HepG2 (cell line): Measurements from ENCODE around the gene TAOK3. TPM values are rescaled to one million over a fixed set of nuclear protein-coding genes. Genes with fewer than 3 reads are reported as not detected.

Source experiments
- AHR ChIP-seq: IDR thresholded peaks from 2 replicates; pipeline ENCODE4 v1.6.1; 2018; ENCODE audit warnings: missing genetic modification reagents, missing compliant biosample characterization
- CTCF ChIP-seq: sonication (generic); formaldehyde crosslinking; IDR thresholded peaks from 2 replicates; pipeline ENCODE4 v1.5.0; 2020; ENCODE audit warnings: mild to moderate bottlenecking, missing genetic modification reagents, moderate library complexity
- ELF3 ChIP-seq: IDR thresholded peaks from 2 replicates; pipeline ENCODE4 v1.6.1; 2016; ENCODE audit warnings: missing genetic modification reagents, missing compliant biosample characterization
- HNF1B ChIP-seq: sonication (generic); formaldehyde crosslinking; IDR thresholded peaks from 2 replicates; pipeline ENCODE4 v1.5.1; 2020; ENCODE audit warnings: mild to moderate bottlenecking, moderate library complexity, missing genetic modification reagents
- KLF12 ChIP-seq: sonication (generic); formaldehyde crosslinking; IDR thresholded peaks from 2 replicates; pipeline ENCODE4 v1.4.0; 2020; ENCODE audit warnings: missing genetic modification reagents, borderline replicate concordance
- MED8 ChIP-seq: sonication (generic); formaldehyde crosslinking; IDR thresholded peaks from 2 replicates; pipeline ENCODE4 v1.8.1; 2023; ENCODE audit warnings: mild to moderate bottlenecking, missing genetic modification reagents; ENCODE audit not compliant: insufficient replicate concordance
- NR2F2 ChIP-seq: IDR thresholded peaks from 2 replicates; pipeline ENCODE4 v1.6.1; 2012; ENCODE audit warnings: low read depth, inconsistent platforms, borderline replicate concordance
- ZFY ChIP-seq: sonication (generic); formaldehyde crosslinking; IDR thresholded peaks from 2 replicates; pipeline ENCODE4 v1.4.0; 2020; ENCODE audit warnings: missing genetic modification reagents
- ZNF24 ChIP-seq: fragments of 450-650 bp; IDR thresholded peaks from 2 replicates; pipeline ENCODE4 v1.6.1; 2017; ENCODE audit warnings: antibody characterized with exemption, mild to moderate bottlenecking
- ZNF720 ChIP-seq: sonication (generic); formaldehyde crosslinking; IDR thresholded peaks from 2 replicates; pipeline ENCODE4 v1.4.0; 2020; ENCODE audit warnings: missing genetic modification reagents
- polyA plus RNA-seq, 8 experiments: library from polyadenylated mRNA; depleted of rRNA in 3 of 8; stranded (reverse) in 7 of 8; unstranded in 1 of 8; fragments of >200 nt; fragmentation: Illumina TruSeq in 4 of 8; extraction: Trizol in 4 of 8; gene quantifications; 2 replicates each; pipeline versions ENCODE4 v1.2.1 to v1.2.3, GENCODE V29; 2011 to 2016; ENCODE audit warnings: low read depth in 4 of 8, missing spikeins in 1 of 8, mixed read lengths in 1 of 8; ENCODE audit not compliant: insufficient read depth in 1 of 8
- total RNA-seq, 5 experiments: library from RNA; depleted of rRNA; stranded (reverse); fragments of >200 nt; fragmentation: Illumina TruSeq; extraction: Trizol; gene quantifications; 2 replicates each; pipeline ENCODE4 v1.2.3, GENCODE V29; 2016; ENCODE audit warnings: low read depth in 1 of 5
- TF ChIP-seq, protein P1 (sequence below), 2 experiments: sonication (generic) in 1 of 2; formaldehyde crosslinking in 1 of 2; IDR thresholded peaks; 2 replicates each; pipeline versions ENCODE4 v1.4.0 to v1.6.1; 2018 to 2020; ENCODE audit warnings: missing genetic modification reagents in 2 of 2, borderline replicate concordance in 1 of 2, low read depth in 1 of 2, mild to moderate bottlenecking in 1 of 2, missing biosample characterization in 1 of 2

The TAOK3 gene
- total and polyA plus RNA-seq, 2 of the 13 experiments (the other 11 are each of a cell fraction or from before 2014, with no cell fraction given), result 10.4 to 12.3 TPM

DNA sequence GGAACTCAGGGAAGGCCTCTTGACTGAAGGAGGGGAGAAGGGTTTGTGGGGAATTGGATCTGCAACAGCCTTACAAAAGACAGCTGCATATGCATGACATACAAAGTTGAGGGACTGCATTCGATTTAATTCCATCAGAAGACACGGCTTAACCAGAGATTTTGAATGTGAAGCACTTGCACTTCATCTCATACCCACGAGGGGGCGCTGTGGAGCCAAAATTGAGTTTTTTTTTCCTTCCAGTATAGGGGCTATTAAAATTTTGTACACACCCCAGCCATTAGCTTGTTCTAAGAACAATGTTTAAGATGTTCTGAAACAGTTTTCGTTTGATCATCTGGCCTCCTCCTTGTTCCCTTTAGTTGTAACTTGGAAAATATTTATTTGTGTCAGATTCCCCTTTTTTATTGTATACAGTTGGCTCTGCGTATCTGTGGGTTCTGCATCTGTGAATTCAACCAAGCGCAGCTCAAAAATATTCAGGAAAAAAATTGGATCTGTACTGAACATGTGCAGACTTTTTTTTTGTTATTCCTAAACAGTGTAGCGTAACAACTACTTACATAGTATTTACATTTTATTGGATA is 5.3 kb upstream of the TAOK3 start (continued):
- TF ChIP-seq HNF1B (CRISPR knock-in tag), result no peak
- no peak for TF ChIP-seq NR2F2
- TF ChIP-seq, protein P1, sequence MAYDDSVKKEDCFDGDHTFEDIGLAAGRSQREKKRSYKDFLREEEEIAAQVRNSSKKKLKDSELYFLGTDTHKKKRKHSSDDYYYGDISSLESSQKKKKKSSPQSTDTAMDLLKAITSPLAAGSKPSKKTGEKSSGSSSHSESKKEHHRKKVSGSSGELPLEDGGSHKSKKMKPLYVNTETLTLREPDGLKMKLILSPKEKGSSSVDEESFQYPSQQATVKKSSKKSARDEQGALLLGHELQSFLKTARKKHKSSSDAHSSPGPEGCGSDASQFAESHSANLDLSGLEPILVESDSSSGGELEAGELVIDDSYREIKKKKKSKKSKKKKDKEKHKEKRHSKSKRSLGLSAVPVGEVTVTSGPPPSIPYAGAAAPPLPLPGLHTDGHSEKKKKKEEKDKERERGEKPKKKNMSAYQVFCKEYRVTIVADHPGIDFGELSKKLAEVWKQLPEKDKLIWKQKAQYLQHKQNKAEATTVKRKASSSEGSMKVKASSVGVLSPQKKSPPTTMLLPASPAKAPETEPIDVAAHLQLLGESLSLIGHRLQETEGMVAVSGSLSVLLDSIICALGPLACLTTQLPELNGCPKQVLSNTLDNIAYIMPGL (CRISPR knock-in tag; IDR thresholded peaks at IDR 0.05; ENCODE audit: borderline replicate concordance in 1 of 2, low read depth in 1 of 2), result peak in 1 of 2 experiments; percentile 22; a peak in 1 of 4 replicates
- TF ChIP-seq AHR (CRISPR knock-in tag), result no peak
- no peak for TF ChIP-seq MED8
- TF ChIP-seq ZNF24, result no peak
- no peak for TF ChIP-seq ZNF720 (CRISPR knock-in tag)
- TF ChIP-seq ZFY (CRISPR knock-in tag), result peak; percentile 35; the same call in 1 of the 2 replicates
- TF ChIP-seq ELF3, result no peak
- TF ChIP-seq KLF12 (CRISPR knock-in tag), result no peak
- TF ChIP-seq CTCF, result peak; percentile 76
